ENCODE data around the gene MRPL32. TPM values are rescaled to one million over a fixed set of nuclear protein-coding genes. Genes with fewer than 3 reads are reported as not detected.
A peak's percentile ranks its signal among the peaks of the same experiment; 100 is the strongest.

Gene MRPL32
- polyA plus RNA-seq, 4 donors = 99.8 to 120 (median 114) TPM

DNA sequence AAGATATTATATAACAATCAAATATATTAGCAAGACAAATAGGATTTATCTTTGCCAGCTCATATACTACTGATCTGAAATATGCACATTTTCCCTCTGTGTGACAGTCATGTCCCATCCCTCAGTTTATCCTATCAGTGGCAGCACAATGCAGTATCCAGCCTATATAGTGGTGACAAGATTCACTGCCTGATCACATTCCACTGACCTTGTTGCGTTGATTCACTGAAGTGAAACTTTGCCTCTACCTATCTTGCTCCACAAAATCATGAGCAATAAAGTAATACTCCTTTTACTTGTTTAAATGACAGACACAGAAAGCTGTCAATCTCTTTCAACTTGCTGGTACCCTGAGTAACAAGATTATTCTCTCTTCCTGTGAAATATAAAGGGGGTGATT is 6.5 kb upstream of the MRPL32 start:
- no peak for DNase-seq (ENCODE audit: low read depth in 4 of 4, low spot score in 3 of 4)

DNA sequence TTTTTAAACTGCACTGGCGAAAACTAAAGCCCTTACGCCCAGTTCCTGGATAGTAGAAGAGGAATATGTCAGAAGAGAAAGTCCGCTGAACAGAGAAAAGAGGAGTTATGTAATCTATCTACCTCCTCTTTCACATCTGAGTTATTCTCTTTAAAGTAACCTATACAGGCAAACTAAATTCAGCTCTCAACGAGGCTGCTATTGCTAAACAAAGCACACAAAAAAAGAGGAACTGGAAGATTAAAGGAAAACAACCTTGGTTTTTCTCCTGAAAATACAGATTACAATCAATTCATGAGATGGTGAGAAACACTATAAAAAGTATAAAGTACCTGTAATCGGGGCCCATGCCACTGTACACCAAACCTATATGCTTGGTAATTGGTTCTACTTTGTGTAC is 6.0 kb upstream of the MRPL32 start:
- no peak for DNase-seq (ENCODE audit: low read depth in 4 of 4, low spot score in 3 of 4)

DNA sequence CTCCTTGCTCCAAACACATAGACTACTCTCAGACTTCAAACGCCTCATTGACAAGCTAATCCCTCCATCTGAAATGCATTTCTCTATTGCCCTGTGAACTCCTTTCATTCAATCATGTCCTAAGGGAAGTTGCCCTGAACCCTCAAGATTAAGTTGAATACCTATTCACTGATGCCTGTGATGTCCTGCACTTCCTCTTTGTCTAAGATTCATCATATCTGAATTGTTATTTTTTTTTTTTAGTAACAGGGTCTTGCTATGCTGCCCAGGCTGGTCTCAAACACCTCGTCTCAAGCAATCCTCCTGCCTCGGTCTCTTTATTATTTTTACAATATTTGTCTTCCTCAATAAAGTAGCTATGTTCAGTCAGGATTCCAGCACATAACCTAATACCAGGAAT is 3.4 kb upstream of the MRPL32 start:
- no peak for DNase-seq (ENCODE audit: low read depth in 4 of 4, low spot score in 3 of 4)

DNA sequence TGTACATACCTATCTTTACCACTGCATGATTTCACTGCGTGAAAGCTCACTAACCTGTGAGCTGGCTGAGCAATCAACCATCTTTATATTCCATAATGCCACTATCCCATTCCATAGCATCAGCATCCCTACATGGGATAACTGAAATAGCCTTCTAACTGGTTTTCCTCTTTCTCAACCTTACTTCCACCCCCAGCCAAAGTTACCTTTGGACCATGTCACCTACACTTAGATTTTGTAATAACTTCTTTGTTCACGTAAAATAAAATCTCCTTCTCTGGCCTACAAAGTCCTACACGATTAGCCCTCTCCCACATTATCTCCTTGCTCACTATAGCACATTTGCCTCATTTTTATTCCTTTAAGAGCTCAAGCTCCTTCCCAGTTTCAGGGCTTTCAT is 2.7 kb upstream of the MRPL32 start:
- DNase-seq (ENCODE audit: low read depth in 4 of 4, low spot score in 3 of 4) = no peak

DNA sequence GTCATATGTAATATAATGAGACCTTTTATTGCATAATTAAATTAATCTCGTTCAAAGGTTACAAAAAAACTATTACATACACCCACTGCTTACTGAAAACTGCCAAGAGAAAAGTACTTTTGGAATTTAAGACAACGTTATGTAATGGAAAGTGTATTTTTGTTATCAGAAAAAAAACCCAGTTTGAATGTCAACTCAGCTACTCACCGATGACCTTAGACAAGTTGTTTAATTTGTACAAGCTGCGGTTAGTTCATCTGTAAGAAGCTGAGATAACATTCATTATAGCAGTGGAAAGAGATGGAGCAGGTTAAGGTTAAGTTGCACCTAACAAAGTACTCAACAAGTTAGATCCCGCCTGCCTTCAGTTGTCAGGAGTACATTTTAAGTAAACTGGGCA is 1.3 kb upstream of the MRPL32 start:
- no peak for DNase-seq (ENCODE audit: low read depth in 4 of 4, low spot score in 3 of 4)

DNA sequence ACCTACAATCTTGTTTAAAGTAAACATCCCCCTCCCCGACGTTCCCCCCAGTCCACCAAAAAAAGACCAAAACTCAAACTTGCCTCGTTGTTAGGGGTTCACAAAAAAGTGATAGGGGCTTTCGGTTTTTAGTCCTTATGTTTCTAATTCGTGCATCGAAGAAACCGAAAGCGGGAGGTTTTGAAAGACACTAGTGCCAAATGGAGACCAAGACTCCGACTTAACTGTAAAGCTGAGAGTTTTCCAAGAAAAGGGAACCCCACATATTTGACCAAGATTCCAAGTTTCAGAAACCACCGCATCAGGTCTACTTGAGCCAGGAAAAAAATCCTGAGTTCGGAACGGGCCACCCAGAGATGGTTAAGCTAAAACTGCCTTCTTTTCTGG is 736 bp upstream of the MRPL32 start:
- DNase-seq (ENCODE audit: low read depth in 4 of 4, low spot score in 3 of 4) = peak in 1 of 4 donors; percentile 9

DNA sequence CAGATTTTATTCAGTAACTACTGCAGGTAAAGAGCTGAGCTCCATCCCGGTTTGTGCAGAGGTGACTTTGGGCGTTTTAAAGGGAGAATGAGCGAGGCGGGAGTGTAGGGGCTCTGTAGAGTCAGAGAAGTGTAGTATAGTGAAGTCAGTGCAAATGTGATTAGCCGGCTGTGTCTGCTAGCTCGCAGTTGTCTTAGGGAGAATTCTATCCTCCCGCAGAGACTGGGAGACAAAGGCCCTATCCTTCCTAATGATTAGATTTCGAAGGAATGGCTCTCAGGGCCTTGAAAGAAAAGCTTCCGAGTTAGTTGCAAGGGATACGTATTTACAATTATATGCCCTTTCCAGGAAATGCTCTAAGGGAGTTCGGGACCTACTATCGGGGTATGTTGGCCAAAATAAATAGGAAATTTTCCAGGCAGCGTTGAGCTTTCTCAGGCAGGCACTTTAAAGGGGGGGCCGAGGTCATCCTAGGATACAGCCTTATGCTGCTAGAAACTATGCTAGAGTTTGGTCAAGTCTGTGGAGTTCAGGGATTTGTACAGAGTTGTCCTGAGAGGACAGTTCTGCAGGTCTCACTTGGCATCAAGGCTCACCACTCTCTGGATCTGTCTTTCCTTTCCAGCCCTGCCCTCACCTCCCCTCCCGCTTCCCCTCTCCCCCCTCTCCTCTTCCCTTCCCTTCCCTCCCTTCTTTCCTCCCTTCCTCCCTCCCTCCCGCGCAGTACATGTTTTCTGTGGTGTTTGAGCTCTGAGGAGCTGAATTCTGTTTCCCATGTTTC is 825 bp downstream of the MRPL32 start:
- peak in 3 of 4 donors; percentile 28 to 34 (median 33) for DNase-seq (ENCODE audit: low read depth in 4 of 4, low spot score in 3 of 4)

DNA sequence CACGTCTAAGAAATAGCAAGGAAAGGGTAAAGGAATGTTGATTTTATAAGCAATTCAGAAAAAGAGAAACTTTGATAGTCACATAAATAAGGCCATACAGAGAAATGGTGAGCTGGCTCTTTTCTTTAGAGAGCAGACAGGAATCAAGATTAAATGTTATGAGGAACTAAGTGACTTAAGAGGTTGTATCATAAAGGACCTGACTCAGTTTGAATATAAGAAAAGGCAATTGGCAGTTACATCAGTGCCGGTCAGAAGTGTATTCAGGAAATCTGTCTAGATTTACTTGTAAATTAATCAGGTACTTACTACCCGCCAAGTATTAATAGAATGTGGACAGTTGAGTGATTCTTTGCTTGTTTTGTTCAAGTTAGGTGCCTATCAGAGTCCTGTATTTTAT is 2.1 kb downstream of the MRPL32 start:
- no peak for DNase-seq (ENCODE audit: low read depth in 4 of 4, low spot score in 3 of 4)

DNA sequence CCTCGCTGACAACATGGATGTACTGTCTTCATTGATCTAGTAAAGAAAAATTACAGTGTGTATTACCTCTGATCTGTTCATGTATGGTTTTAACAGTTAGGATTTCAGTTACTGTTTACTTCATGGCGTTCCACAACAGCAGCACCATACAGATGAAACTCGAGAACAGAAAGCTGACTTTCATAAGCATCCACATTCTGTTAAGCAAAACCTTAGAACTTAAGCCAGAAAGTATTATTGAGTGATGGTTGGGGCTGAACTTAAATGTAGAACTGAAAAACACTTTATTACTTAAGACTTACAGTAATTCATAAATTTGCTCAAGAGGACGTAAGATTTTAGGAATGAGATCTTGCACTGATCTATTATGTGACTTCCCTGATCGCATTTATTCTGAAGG is 3.7 kb downstream of the MRPL32 start:
- DNase-seq (ENCODE audit: low read depth in 4 of 4, low spot score in 3 of 4) = no peak

DNA sequence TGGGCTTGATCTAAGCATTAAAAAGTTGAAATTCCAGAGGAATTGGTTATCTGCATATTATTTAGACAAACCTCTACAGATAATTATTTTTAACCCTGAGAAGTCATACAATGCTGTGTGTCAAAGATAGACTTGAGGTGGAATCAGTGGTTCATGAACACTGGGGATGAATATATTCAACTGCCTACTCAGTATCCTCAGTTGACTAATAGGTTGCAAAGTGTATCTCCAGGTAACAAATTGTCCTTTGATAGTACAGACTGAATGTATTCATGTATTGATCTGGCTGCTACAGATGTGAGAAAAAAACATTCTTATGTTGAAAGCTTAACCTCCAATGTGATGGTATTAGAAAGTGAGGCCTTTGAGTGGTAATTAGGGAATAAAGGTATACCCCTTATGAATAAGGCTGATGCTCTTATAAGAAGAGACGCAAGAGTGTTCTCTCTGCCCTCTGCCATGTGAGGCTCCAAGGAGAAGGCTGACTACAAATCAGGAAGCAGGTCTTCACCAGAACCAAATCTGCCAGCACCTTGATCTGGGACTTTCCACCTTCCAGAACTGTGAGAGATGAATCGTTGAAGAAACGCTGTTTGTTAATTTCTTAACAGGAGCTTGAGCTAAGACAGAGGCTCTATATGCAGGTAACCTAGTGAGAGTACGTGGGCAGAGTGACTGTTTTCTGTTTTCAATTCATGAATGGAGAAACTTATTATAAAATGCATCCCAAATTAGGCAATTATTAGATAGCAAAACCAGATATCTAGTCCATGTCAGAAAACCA is 7.5 kb downstream of the MRPL32 start:
- DNase-seq (ENCODE audit: low read depth in 4 of 4, low spot score in 3 of 4) = no peak

DNA sequence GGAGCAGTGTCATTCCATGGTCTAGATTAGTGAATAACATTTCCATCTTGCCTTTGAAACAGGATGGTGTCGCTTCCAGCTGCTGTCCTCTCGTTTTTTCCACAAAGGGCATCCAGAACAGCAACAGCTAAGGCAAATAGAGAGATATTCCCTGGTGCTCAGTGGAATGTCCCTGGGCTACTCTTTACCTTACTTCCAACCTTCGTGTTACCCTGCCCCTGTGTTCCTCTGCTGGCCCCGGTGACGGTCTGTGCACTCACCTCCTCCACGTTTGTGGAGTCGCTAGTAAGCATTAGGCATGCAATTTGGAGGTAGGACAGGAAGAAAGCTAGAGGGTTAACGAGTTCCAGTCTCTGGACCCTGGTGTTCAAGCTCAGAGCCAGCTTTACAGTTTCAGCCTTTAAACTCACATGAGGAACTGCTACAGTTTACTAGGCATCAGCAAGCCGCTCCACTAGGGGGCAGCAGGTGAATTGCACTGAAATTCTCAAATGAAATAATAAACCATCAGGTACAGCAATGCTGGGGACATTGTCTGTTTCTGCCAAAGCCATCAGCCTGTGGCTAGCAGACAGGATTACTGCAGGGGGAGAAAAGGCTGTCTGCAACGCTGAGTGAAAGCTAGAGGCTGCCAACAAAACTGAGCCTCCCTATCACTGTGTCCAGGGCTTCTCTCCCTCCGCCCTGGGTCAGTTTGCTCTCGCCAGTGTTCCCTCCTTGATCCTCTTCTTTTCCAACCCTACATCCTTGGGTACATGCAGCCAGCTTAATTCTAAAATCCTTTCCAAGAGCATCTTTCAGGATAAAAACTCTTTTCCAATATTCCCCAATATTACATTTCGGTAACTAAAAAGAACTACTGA is 9.0 kb downstream of the MRPL32 start:
- DNase-seq (ENCODE audit: low read depth in 4 of 4, low spot score in 3 of 4) = peak; percentile 65 to 76 (median 72)

DNA sequence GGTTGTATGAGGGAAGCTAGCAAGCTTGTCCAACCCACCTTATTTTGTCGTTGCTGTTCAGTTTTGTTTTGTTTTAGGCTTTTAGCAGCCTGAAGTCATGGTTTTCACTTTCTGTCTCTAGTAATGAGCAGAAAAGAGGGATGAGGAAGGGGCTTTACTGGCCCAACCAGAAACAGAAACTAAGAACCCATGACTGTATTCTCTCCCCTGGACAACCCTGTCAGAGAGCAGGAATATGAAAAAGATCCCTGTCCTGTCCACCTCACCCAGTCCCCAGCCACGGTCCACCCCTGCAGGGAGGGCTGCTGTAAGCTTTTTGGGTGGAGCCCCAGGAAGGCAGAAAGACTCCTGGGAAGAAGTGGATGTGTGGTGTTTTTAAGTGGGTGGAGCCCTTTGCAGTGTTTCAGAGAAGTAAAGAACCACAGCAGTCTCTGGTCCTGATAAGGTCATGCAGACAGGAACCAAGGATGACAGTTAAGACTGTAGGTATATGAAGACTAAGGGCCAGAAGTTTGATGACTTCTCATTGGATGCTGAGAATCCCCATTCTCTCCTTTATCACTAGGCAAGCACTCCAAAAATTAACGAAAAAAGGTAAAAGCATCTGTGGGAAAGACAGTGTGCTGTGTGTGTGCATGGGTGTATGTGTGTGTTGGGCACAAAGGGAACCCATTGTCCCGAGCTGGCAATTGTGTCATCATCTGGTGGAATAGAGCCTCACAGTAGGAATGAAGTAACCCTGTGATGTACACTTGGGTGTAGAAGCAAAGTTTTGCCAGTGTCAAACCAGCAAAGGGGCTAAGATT is 13.8 kb downstream of the MRPL32 start:
- DNase-seq (ENCODE audit: low read depth in 4 of 4, low spot score in 3 of 4) = no peak

DNA sequence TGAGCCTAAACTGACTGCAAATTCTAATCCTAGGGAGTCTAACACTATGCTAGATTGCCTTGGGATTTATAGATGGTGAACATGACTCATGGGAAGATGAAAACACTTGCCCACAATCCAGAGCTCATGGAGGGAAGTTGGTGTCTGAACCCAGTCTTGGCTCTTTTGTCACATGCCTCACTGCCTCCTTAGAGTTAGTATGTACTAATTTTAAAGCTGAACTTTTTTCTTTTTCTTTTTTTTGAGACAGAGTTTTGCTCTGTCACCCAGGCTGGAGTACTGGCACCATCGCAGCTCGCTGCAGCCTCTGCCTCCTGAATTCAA is 14.4 kb downstream of the MRPL32 start:
- DNase-seq (ENCODE audit: low read depth in 4 of 4, low spot score in 3 of 4) = no peak

DNA sequence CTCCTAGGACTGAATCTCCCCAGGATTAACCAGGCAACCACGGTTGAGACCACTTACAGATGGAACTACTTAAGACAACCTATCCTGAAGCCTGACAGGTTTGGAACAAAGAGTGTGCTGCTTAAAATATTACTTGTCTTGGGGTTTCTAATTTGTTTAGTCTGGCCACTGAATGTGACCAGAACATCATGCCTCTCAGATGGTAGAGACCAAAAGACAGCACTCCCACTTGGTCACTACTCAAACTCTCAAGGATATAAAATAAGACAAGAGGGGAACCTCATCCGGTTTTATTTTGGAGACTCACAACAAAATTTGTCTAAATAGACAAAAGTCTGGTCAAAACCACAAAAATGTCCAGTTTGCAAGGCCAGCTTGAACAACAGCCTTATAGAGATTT is 15.3 kb downstream of the MRPL32 start:
- no peak for DNase-seq (ENCODE audit: low read depth in 4 of 4, low spot score in 3 of 4)

DNA sequence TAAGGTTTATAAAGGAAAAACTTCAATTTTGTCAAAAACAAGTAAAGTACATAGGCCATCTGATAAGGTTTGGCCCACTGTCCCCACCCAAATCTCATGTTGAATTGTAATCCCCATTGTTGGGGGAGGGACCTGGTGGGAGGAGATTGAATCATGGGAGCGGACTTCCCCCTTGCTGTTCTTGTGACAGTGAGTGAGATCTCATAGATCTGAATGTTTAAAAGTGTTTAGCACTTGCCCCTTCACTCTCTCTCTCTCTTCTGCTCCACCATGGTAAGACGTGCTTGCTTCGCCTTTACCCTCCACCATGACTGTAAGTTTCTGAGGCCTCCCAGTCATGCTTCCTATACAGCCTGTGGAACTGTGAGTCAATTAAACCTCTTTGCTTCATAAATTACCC is 18.2 kb downstream of the MRPL32 start:
- DNase-seq (ENCODE audit: low read depth in 4 of 4, low spot score in 3 of 4) = no peak

DNA sequence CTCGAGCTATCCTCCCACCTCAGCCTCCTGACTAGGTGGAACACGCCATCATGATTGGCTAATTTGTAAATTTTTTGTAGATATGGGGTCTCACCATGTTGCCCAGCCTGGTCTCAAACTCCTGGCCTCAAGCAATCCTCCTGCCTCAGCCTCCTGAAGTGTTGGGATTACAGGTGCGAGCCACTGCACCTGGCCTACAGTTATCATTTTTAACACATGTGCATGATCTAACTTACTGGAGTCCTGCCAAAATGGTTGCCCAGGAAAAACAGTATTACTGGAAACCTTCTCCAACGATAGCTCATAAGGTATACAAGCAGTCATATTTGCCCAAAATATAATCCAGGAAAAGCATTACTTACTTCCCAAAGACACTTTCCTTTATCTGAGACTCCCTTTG is 20.2 kb downstream of the MRPL32 start:
- DNase-seq (ENCODE audit: low read depth in 4 of 4, low spot score in 3 of 4) = no peak

DNA sequence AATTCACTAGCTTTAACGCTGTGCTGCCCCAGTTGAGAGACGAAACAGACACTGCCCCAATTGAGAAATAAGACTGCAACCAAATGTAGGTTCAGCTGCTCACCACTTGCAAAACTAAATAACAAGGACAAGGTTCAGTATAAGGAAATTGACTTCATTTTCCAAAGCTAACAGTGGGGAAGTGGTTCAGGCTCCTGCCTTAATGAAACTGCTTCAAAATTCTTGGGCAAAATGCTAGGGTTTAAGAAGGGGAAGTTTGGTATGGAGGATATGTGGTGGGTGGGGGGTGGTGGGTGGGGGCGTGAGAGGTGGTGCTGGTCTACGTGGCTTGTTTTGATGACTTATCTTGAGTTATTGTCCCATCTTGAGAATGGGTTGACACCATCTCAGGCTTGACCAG is 21.8 kb downstream of the MRPL32 start:
- no peak for DNase-seq (ENCODE audit: low read depth in 4 of 4, low spot score in 3 of 4)

DNA sequence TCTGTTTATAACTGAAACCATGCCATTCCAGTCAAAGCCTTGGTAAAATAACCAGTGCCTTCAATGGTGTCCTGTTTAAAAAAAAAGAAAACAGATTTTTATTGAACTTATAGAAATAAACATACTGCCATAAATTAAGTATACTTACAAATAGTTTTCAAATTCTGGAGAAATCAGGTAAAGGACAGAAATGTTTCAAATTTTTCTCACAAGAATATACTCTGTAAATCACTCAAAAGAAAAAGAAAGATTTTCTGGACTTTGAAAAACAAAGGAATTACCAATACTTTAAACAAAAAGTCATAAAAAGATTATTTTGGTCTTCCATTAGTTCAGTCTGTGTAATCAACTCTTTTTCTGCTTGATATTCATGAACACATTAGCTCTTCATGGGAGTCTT is 23.9 kb downstream of the MRPL32 start:
- no peak for DNase-seq (ENCODE audit: low read depth in 4 of 4, low spot score in 3 of 4)

DNA sequence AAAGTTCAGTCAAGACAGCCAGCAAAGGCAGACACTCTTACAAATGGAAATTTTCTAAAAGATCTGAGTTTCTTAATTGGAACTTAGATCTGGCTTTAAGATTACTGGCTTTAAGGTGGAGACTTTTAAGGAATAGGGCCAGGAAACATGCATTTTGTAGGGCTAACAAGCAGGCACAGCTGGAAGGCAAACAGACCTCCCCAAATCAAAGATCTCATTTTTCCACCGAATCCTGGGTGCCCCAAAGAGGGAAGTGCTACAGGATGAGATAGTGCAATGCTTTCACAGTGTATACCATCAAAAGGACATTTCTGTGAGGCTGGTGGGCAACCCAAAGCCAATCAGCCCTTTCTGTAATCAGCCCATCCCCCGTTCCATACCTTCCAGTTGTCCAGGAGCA is 27.4 kb downstream of the MRPL32 start:
- no peak for DNase-seq (ENCODE audit: low read depth in 4 of 4, low spot score in 3 of 4)

DNA sequence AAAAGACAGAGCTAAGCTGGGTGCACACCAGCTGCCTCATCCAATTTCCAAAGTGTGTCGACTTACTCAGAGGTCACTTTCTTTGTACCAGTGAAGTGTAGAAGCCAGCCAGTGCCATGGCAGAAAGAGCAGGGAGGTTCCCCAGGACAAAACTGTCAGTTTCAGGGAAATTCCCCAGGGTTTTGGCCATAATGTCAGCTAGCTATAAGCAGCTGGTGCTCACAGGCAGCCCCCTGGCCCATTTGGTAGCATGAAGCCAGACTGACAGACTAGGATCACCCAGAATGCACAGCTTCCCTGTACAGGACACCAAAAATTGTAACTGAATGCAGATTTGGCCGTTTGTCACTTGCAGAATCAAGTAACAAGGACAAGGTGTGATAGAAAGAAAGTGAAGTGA is 28.6 kb downstream of the MRPL32 start:
- DNase-seq (ENCODE audit: low read depth in 4 of 4, low spot score in 3 of 4) = no peak

DNA sequence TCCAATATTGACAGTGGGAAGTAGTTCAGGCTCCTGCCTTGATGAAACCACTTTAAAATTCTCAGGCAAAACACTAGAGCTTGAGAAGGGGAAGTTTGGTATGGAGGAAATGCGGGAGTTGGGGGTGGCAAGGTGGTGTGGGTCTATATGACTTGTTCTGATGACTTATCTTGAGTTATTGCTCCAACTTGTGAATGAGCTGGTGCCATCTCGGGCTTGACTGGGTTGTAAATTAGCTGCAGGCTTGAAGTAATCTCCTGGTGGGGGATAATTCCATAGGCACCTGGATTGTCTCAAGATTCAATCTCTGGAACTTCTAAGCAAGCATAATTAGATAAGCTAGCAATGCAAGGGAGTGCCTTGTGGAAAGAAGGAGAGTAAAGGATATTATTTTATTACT is 29.0 kb downstream of the MRPL32 start:
- no peak for DNase-seq (ENCODE audit: low read depth in 4 of 4, low spot score in 3 of 4)

Data from right renal pelvis (tissue), 4 donors.